Vagina (tissue), 2 donors: Measurements from ENCODE around the gene SART3.

Experiments used
- CTCF ChIP-seq, 3 experiments: fragments of 450-650 bp in 2 of 3; fragments of 200-600 bp in 1 of 3; sonication (generic) in 1 of 3; IDR thresholded peaks; one replicate each; pipeline ENCODE4 v1.5.1; 2017 to 2019; ENCODE audit warnings: antibody characterized with exemption in 3 of 3, mild to moderate bottlenecking in 2 of 3, moderate library complexity in 2 of 3
- POLR2A ChIP-seq, 2 donors: fragments of 450-650 bp; IDR thresholded peaks; one replicate each; pipeline ENCODE4 v1.6.1; 2017; ENCODE audit warnings: antibody characterized with exemption in 2 of 2, mild to moderate bottlenecking in 2 of 2, moderate library complexity in 2 of 2

- TF ChIP-seq POLR2A (IDR thresholded peaks at IDR 0.05) (no peak), CTCF (IDR thresholded peaks at IDR 0.05) (no peak)
Observed at GRCh38 chr12:108514468-108514972, 46.5 kb downstream of the SART3 start.
